Cerebellar cortex (tissue), 1 donor: ENCODE measurements around the gene SPIRE1.
"Not testable (repeated sequence)": the region's sequence is repeated elsewhere in the genome, so short reads cannot be mapped to it uniquely, and the experiment has no call there.

Source experiments
- DNase-seq: peaks from one replicate; pipeline ENCODE4 v3.0.0-alpha.2; 2015; ENCODE audit warnings: low spot score

The SPIRE1 gene

GRCh38 chr18:12485479-12486105, 172.3 kb downstream of the SPIRE1 start:
- DNase-seq = no peak

- DNase-seq = not testable (repeated sequence)
Measured at GRCh38 chr18:12481915-12482314, 176.0 kb downstream of the SPIRE1 start.

DNA sequence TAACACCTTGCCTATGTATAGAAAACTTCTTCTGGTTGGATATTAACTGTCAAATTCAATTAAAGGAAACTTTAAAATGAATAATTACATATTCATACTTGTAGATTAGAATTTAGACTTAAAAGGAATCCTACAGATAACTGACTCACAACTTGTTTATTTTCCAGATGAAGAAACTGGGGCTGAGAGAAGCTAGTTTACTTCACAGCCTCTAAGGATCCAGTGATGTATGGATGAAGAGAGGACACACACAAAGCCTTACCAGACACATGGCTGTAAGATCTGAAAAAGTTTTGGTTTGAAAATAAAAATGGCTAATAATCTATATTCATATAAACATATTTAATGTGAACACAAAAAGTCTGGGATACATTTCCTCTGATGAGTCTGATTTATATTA, 177.9 kb downstream of the SPIRE1 start:
- no peak for DNase-seq

GRCh38 chr18:12479536-12479935, 178.4 kb downstream of the SPIRE1 start:
- DNase-seq = no peak

DNA sequence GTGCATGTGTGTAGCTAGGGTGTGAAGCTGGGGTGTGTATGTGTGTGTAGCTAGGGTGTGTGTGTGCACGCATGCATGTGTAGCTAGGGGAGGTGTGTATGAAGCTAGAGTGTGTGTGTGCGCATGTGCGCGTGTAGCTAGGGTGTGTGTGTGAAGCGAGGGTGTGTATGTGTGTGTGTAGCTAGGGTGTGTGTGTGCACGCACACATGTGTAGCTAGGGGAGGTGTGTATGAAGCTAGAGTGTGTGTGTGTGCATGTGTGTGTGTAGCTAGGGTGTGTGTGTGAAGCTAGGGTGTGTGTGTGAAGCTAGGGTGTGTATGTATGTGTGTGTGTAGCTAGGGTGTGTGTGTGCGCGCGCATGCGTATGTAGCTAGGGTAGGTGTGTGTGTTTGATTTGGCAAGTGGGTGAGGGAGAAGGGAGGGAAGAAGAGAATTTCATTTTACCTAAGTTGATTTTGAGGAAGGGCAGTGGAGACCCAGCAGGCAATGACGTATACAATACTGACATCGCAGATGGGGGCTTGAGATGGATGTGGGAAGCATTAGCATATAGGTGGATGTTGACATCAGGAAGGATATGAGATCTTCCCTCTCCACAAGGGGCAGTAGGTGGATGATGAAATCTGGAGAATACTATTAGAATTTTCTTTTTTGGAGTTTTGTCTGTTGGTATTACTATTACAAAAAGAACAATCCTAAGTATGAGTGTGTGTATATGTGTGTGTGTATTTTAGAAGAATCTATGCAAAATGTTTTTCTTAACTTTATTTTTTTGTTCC, 179.4 kb downstream of the SPIRE1 start:
- DNase-seq = no peak

DNA sequence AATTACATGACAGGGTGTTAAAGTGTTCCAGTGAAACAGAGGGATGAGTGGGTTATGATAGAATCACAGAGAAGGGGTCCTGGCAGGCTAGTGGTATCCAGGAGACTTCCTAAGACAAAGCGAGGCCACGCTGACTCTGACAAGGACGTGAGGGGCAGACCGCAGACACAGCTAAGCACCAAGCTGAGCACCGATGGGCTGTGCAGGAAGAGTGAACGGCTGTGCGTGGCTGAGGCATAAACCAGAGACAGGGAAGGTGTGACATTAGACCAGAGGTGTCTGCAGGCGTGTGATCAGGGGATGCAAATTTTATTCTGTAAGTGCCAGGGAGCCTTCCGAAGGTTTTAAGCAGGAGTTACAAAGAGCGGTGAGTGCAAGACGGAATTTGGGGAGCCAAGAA, 180.3 kb downstream of the SPIRE1 start:
- no peak for DNase-seq

GRCh38 chr18:12476955-12477354, 181.0 kb downstream of the SPIRE1 start:
- no peak for DNase-seq

- no peak for DNase-seq
Measured at GRCh38 chr18:12474876-12475275, 183.0 kb downstream of the SPIRE1 start.

GRCh38 chr18:12474146-12474545, 183.8 kb downstream of the SPIRE1 start:
- no peak for DNase-seq

DNA sequence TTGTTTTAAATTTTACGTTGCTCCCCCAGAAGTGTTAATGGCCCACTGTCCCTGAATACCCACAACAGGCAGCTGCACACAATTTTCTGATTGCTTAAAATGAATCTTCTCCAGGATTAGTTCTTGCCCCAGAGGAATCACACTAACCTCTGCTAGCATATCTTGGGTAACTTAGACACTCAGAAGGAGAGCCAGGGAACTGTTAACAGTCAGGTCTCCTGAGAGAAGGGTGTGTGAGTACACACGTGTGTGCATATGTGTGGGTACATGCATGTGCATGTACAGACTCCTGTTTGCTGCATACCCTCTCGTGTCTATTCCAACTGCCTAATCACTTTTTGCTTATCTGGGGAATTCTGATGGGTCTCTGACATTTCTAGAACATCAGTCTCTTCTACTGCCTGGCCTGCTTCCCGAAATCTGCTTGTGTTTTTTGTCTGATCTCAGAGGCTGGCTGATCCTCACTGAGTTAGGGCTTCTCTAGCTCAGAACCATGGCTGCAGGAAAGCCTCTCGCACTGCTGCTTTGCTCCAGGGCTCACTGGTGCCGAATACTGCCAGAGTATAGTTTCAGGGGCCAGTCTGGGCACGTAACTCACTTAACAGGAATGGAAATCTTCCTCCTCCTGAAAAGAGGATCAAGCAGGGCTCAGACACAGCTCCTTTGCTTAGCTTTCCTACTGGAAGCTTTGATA, 187.4 kb downstream of the SPIRE1 start:
- peak; percentile 8 for DNase-seq

- no peak for DNase-seq
Measured at GRCh38 chr18:12468445-12468844, 189.5 kb downstream of the SPIRE1 start.

DNA sequence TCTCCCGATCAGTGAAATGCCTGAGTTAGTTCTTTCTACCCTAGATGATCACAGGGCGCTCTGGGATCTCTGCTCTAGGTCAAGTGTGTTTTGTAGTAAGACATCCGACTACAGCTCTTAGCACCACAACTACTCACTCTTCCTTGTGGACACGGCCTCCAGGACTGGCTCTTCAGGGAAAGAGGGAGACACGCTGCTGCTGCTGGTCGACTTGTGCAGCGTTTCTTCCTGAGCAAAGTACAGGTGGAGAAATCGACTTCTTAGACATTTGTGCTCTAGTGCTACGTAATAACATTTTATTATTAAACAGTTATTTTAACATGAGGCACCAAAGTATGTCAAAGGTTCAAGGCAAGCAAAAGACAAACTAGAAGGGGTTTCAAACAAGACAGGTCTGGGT, 193.2 kb downstream of the SPIRE1 start:
- no peak for DNase-seq

DNA sequence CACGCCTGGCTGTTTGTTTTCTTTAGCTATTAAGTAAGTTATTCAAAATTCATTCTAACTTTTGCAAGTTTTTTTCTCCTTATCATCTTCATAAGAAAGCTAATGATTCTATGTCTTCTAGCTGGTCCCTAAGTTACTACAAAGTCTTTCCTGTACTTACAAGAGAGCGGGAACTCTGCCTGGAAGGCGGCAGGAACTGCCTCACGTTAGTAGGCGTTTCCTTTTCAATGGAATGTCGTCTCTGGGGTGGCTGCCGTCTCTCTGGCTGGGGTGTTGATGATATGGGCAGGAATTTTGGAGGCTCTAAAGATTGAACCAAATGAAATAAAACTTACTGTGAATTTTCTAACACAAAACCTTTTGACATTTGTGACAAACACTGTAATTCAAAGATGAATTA, 194.7 kb downstream of the SPIRE1 start:
- no peak for DNase-seq

DNA sequence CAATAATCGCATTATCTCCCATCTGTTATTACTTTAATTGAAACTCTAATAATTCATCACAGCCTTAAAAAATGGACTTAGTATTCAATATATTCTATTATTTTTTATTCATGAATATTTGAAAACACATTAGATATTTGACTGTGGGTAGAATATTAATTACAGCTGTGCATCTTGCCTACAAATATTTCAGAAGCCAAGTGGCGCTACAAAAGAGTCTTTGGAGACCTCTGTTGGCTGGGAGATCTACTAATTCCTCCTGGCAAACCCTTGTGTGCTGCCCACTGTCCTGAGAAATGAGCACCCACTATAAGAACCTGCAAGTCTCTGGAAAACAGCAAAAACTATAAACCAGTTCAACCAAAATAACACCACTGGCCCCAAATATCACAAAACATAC, 195.7 kb downstream of the SPIRE1 start:
- no peak for DNase-seq

DNA sequence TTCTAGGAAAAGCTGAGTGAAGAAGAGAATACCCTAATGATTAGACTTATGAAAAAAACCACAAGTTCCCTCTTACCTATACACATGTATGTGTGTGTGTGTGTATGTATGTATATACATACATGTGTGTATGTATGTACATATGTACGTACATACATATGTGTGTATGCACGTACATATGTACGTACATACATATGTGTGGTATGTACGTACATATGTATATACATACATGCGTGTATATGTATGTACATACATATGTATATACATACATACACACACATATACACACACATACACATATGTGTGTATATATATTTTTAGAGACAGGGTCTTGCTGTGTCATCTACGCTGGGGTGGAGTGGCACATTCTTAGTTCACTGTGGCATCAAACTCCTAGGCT, 196.6 kb downstream of the SPIRE1 start:
- no peak for DNase-seq

DNA sequence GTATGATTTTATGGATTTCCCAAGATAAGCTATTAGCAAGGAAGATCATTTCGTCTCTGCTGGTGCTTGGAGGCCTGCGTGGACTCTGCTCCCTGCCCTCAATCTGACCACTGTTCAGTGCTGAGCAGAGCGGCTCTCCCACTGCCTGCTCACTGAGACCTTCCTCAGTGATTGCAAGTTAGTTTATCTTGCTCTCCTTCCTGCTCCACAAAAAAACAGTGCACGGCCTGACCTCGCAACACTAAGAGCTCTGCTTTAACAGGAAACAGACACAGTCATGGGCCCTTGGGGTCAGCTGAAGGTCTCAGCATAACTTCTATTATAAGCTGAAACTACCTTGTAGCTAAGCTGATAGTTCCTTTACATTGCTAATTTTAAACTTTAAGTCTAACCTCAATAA, 197.0 kb downstream of the SPIRE1 start:
- no peak for DNase-seq

GRCh38 chr18:12458771-12459170, 199.1 kb downstream of the SPIRE1 start:
- no peak for DNase-seq

DNA sequence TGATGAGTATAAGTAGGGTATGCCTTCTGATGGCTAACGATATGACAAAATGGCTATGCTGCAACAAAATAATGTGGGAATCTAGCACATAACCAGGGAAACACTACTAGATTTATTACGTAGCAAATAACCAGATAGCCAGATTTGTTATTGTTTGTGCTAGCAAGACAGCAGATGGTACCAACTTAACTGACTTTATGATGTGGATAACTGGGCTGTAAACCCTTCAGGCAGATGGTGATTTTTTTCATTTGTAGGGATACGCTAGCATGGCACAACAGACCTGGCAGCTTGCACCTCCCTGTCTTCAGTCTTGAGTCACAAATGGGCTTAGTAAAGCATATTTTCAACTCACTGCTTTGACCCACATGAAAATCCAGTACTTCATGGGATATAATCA, 201.5 kb downstream of the SPIRE1 start:
- no peak for DNase-seq

GRCh38 chr18:12455496-12455895, 202.4 kb downstream of the SPIRE1 start:
- peak; percentile 30 for DNase-seq

DNA sequence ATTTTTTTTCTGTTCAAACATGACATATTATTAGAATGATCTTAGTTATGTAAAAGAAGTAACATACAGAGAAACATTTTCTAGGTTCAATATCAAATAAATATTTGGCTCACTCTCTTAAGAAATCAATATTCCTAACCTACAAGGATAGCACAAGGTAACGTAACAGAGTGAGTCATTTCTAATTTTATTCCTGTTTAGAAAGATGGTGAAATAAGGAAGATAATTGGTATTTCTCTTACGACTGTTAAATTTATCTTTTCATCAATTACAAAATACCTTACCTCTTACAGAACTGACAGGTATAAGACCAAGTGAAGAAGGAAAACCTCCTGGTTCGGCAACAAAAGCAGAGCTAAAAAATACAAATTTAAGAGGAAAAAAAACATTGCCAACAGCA, 205.1 kb downstream of the SPIRE1 start:
- no peak for DNase-seq

DNA sequence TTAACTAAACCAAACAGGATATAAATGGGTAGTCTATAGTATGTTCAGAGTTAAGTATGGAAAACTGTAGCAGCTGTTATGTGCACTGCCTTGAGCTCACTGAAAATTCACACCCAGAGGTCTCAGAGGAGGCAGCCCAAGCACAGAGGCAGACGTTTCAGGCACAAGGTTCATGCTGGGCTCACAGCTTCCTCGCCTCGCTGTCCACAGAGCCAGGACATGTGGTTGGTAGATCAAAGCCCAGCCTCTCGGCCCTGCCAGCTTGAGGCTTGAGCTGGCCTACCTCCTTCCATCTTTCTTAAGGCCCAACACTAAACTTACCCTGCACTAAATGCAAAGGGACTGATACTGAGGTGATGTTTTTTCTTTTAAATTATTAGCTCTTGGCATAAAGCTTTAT, 206.5 kb downstream of the SPIRE1 start:
- no peak for DNase-seq

DNA sequence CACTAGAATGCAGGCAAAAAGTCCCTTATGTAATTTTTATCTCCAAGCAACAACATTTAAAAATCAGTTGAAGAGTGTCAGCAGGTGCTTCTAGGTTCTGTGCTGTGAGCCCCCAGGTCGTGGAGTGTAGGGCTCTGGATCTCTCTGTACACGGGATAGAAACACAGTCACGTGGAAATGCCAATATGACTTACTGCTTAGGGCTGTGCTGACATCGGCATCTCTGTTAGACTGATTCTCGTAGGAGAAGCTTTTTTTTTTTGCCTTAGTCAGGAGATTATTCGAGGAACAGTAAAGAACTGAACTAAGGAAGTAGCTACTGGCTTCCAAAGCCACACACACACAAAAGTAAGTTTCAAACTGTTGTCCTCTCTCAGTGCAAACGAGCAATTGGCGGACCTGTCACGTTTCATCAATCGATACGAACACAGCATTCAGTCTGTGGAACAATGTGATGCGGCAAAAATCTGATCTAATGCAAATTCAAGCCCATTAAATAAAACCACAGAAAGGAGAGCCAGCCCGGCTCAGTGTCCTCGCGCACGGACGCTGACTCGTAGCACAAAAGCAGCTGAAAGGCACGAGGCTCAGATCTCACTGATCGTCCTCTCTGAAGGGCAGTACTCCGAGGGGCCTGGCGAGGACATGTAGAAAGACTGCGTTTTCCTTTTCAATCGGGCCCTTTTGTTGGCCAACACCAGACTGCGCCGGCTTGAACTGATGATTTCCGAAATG, 208.7 kb downstream of the SPIRE1 start:
- DNase-seq = no peak

GRCh38 chr18:12445554-12445953, 212.4 kb downstream of the SPIRE1 start:
- DNase-seq = no peak
